A673 (cell line): ENCODE measurements around the gene IRF2.

Source experiments
- CTCF ChIP-seq: fragments of 300-800, 200-600 bp; sonication (generic); conservative IDR thresholded peaks from 2 replicates; pipeline ENCODE4 v1.5.1; 2017; ENCODE audit warnings: low read depth, mild to moderate bottlenecking, antibody characterized with exemption, low read length, moderate library complexity, mixed read lengths
- EZH2 ChIP-seq: fragments of 200-600 bp; sonication (generic); IDR thresholded peaks from 2 replicates; pipeline ENCODE4 v1.6.1; 2017; ENCODE audit warnings: borderline replicate concordance, low read depth, mild to moderate bottlenecking, mixed read lengths, antibody characterized with exemption, low read length; ENCODE audit not compliant: poor library complexity, severe bottlenecking

- TF ChIP-seq CTCF (no peak), EZH2 (no peak)
Observed at GRCh38 chr4:184356366-184356765, 118.0 kb downstream of the IRF2 start.
